Activated B cell treated with CpG ODN at 0.5 μM for 24 hours (primary cell): ENCODE results near the gene UMPS. TPM values are rescaled to one million over a fixed set of nuclear protein-coding genes. Genes with fewer than 3 reads are reported as not detected.

Source experiments
- ATAC-seq: fragments of 200-7000 bp; cut with Tn5 transposase; one replicate; pipeline ENCODE4 v1.10.0; 2021; ENCODE audit warnings: low read depth, mild to moderate bottlenecking, moderate library complexity
- CTCF ChIA-PET: fragments of 350-600 bp; sonication (Branson Sonifier 250); formaldehyde crosslinking; loops from one replicate; lab custom pipeline; 2021; ENCODE audit warnings: antibody characterized with exemption; lab: Charles Lee
- POLR2A ChIA-PET: fragments of 350-600 bp; sonication (Branson Sonifier 250); formaldehyde crosslinking; loops from one replicate; lab custom pipeline; 2021; ENCODE audit warnings: antibody characterized with exemption; lab: Charles Lee
- DNase-seq: peaks from one replicate; pipeline ENCODE4 v3.0.0; 2022
- H3K27ac Mint-ChIP-seq: one replicate; pipeline ENCODE4 v1.8.0; 2020; ENCODE audit warnings: mixed read lengths
- H3K27me3 Mint-ChIP-seq: one replicate; pipeline ENCODE4 v1.8.0; 2021; ENCODE audit warnings: mixed read lengths
- H3K36me3 Mint-ChIP-seq: one replicate; pipeline ENCODE4 v1.8.0; 2021; ENCODE audit warnings: low read depth, mixed read lengths
- H3K4me1 Mint-ChIP-seq: one replicate; pipeline ENCODE4 v1.8.0; 2021; ENCODE audit warnings: mixed read lengths
- H3K4me3 Mint-ChIP-seq: one replicate; pipeline ENCODE4 v1.8.0; 2020; ENCODE audit warnings: mild to moderate bottlenecking, mixed read lengths
- H3K9me3 Mint-ChIP-seq: one replicate; pipeline ENCODE4 v1.8.0; 2020; ENCODE audit warnings: mixed read lengths
- CTCF ChIP-seq: fragments of 200-600 bp; IDR thresholded peaks from one replicate; pipeline ENCODE4 v1.8.0; 2022; ENCODE audit warnings: antibody characterized with exemption, mild to moderate bottlenecking
- intact Hi-C: fragments of 100-400 bp; cut with micrococcal nuclease; formaldehyde crosslinking; loops from one replicate; pipeline ENCODE4 v1.15.1; 2024
- total RNA-seq: library from RNA; stranded (reverse); gene quantifications from 2 replicates; pipeline ENCODE4 v1.2.3, GENCODE V29; 2022

Gene UMPS
- total RNA-seq, 1 donor from 2014 or later, result 31.6 TPM

GRCh38 chr3:124695369-124695768 lies 34.9 kb upstream of the UMPS start:
- DNase-seq, result no peak
- Mint-ChIP-seq H3K27me3 (peaks cover 4% of the 10 kb centered on the region), H3K9me3 (no peaks in the 10 kb centered on the region), H3K4me3 (no peak overlapping the region), H3K27ac (no peak overlapping the region), H3K4me1 (no peaks in the 10 kb centered on the region), H3K36me3 (no peaks in the 10 kb centered on the region)
- TF ChIP-seq CTCF, result no peak
- POLR2A ChIA-PET, result no interaction called here
- intact Hi-C loops, result no loop called here
- ATAC-seq, result no peak
- CTCF ChIA-PET, result no interaction called here

- Mint-ChIP-seq H3K27ac (no peak overlapping the region), H3K4me3 (no peak overlapping the region), H3K4me1 (no peaks in the 10 kb centered on the region), H3K36me3 (no peaks in the 10 kb centered on the region), H3K9me3 (no peaks in the 10 kb centered on the region), H3K27me3 (peaks cover 7% of the 10 kb centered on the region)
- ChIA-PET POLR2A (no interaction called here), CTCF (interaction anchor here (0.7 kb wide), 1 partner anchor 8 kb away, joined by 5 read pairs; no protein-coding TSS in a partner anchor)
- ATAC-seq (no peak), DNase-seq (no peak)
- TF ChIP-seq CTCF, result no peak
- intact Hi-C loops, result no loop called here
Observed at GRCh38 chr3:124696006-124696405, 34.2 kb upstream of the UMPS start.

GRCh38 chr3:124697302-124697701 lies 33.0 kb upstream of the UMPS start:
- CTCF ChIA-PET, result interaction anchor here (1.2 kb wide), 1 partner anchor 9 kb away, joined by 3 read pairs; no protein-coding TSS in a partner anchor
- no peak overlapping the region for H3K4me3 Mint-ChIP-seq
- no peak for TF ChIP-seq CTCF
- no peaks in the 10 kb centered on the region for H3K9me3 Mint-ChIP-seq
- no peaks in the 10 kb centered on the region for H3K36me3 Mint-ChIP-seq
- DNase-seq, result no peak
- intact Hi-C loops, result no loop called here
- POLR2A ChIA-PET, result no interaction called here
- ATAC-seq, result no peak
- no peak overlapping the region for H3K27ac Mint-ChIP-seq
- peaks cover 11% of the 10 kb centered on the region for H3K27me3 Mint-ChIP-seq
- no peaks in the 10 kb centered on the region for H3K4me1 Mint-ChIP-seq

- no peaks in the 10 kb centered on the region for H3K4me1 Mint-ChIP-seq
Observed at GRCh38 chr3:124698030-124698770, 32.1 kb upstream of the UMPS start.

More at GRCh38 chr3:124698030-124698770, 32.1 kb upstream of the UMPS start:
- DNase-seq (no peak), ATAC-seq (no peak)
- ChIA-PET POLR2A (no interaction called here), CTCF (interaction anchor here (1.0 to 1.3 kb wide), 3 partner anchors 9 to 11 kb away, joined by 3 to 5 read pairs (median 3); no protein-coding TSS in a partner anchor)
- Mint-ChIP-seq H3K9me3 (no peaks in the 10 kb centered on the region), H3K27me3 (peaks cover 17% of the 10 kb centered on the region), H3K36me3 (no peaks in the 10 kb centered on the region), H3K4me3 (no peak overlapping the region), H3K27ac (no peak overlapping the region)
- intact Hi-C loops, result no loop called here
- TF ChIP-seq CTCF, result no peak
